ENCODE measurements around the gene MAML2. TPM values are rescaled to one million over a fixed set of nuclear protein-coding genes. Genes with fewer than 3 reads are reported as not detected.

MAML2 gene
- total RNA-seq, 1 experiment from 2014 or later: 2.7 TPM

DNA sequence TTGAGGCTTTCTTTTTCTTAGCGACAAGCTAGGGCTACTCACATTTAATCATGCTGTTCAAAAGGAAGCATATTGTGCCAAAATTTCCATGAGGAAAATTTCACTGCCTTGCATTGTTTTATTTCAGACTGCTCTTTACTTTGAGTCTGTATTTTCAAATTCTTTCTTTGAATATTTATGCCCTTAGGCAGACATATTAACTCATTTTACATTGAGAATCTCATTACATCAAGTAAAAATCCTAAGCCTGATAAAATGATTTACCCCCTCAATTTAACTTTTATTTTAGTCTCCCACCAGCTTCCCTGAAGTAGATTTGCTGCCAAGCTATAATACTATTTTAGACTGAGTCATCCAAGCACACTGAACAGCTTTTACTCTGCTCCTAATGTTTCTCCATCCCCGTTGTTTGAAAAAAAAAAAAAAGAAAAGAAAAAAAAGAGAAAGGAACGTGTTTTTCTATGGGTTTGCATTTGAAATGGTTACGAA, 229.8 kb downstream of the MAML2 start:
- Histone ChIP-seq H3K4me1 (ENCODE audit: insufficient read depth, low read length) (peaks cover 6% of the 10 kb centered on the region), H3K23me2 (ENCODE audit: insufficient read length, low read depth, low read length, poor library complexity, severe bottlenecking) (no peaks in the 10 kb centered on the region), H2BK20ac (ENCODE audit: low read depth, low read length, poor library complexity, severe bottlenecking) (no peak overlapping the region), H3K79me1 (ENCODE audit: insufficient read depth, low read depth, low read length, poor library complexity, severe bottlenecking) (no peaks in the 10 kb centered on the region), H4K8ac (replicated peaks; ENCODE audit: insufficient read length, low read depth, low read length) (no peak overlapping the region), H4K20me1 (ENCODE audit: control insufficient read depth, insufficient read depth, insufficient read length) (no peaks in the 10 kb centered on the region), H3K23ac (ENCODE audit: insufficient read length, low read depth, low read length) (no peak overlapping the region), H2BK12ac (ENCODE audit: insufficient read length, low read depth, low read length) (no peak overlapping the region), H2AK5ac (ENCODE audit: insufficient read length, low read length) (no peak overlapping the region), H3K56ac (ENCODE audit: insufficient read length, low read depth, low read length) (no peak overlapping the region), H3T11ph (ENCODE audit: low read length) (no peak overlapping the region), H3K18ac (ENCODE audit: insufficient read length, low read depth, low read length) (no peak overlapping the region), H3K27me3 (ENCODE audit: insufficient read depth, low read length) (no peaks in the 10 kb centered on the region), H2BK5ac (ENCODE audit: insufficient read length, low read length) (no peak overlapping the region), H3K9me3 (ENCODE audit: control insufficient read depth, low read depth, low read length) (no peaks in the 10 kb centered on the region), H4K5ac (ENCODE audit: insufficient read length, low read depth, low read length) (no peak overlapping the region), H3K9ac (ENCODE audit: extremely low read depth, insufficient read length, low read length) (no peak overlapping the region), H4K91ac (ENCODE audit: insufficient read length, low read depth, low read length) (no peak overlapping the region), H3K4me2 (ENCODE audit: insufficient read depth, insufficient read length, low read length) (no peak overlapping the region), H2AFZ (ENCODE audit: low read length) (no peak overlapping the region), H2BK15ac (ENCODE audit: low read depth, low read length) (no peak overlapping the region), H3K79me2 (ENCODE audit: insufficient read depth, low read length) (no peaks in the 10 kb centered on the region), H2BK120ac (ENCODE audit: low read depth, low read length, poor library complexity, severe bottlenecking) (no peak overlapping the region), H3K27ac (ENCODE audit: insufficient read length, low read depth, low read length) (no peak overlapping the region), H3K4ac (ENCODE audit: low read depth, low read length) (no peak overlapping the region), H3K14ac (ENCODE audit: insufficient read depth, low read length) (no peak overlapping the region)
- Mint-ChIP-seq H3K27ac (no peak overlapping the region), H3K9me3 (no peaks in the 10 kb centered on the region), H3K4me3 (no peak overlapping the region), H3K36me3 (ENCODE audit: insufficient read depth in 1 of 3, low read depth in 3 of 3) (no peaks in the 10 kb centered on the region), H3K27me3 (ENCODE audit: low read depth) (no peaks in the 10 kb centered on the region), H3K4me1 (peaks cover 22 to 25% of the 10 kb centered on the region in 2 experiments)
- no peak for DNase-seq
- TF ChIP-seq, protein P1, sequence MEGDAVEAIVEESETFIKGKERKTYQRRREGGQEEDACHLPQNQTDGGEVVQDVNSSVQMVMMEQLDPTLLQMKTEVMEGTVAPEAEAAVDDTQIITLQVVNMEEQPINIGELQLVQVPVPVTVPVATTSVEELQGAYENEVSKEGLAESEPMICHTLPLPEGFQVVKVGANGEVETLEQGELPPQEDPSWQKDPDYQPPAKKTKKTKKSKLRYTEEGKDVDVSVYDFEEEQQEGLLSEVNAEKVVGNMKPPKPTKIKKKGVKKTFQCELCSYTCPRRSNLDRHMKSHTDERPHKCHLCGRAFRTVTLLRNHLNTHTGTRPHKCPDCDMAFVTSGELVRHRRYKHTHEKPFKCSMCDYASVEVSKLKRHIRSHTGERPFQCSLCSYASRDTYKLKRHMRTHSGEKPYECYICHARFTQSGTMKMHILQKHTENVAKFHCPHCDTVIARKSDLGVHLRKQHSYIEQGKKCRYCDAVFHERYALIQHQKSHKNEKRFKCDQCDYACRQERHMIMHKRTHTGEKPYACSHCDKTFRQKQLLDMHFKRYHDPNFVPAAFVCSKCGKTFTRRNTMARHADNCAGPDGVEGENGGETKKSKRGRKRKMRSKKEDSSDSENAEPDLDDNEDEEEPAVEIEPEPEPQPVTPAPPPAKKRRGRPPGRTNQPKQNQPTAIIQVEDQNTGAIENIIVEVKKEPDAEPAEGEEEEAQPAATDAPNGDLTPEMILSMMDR (conservative IDR thresholded peaks at IDR 0.05): no peak
- no CpG with 5 or more reads among the region's 4 CpGs for WGBS (ENCODE audit: extremely low coverage, insufficient read length, low lambda C conversion rate)
